Ovary (tissue), 3 donors: Measurements from ENCODE around the gene C4orf33.

ENCODE experiments used
- EP300 ChIP-seq: sonication (generic); formaldehyde crosslinking; IDR thresholded peaks from one replicate; pipeline ENCODE4 v1.6.1; 2017; ENCODE audit warnings: antibody characterized with exemption
- POLR2A ChIP-seq: fragments of 450-650 bp; IDR thresholded peaks from one replicate; pipeline ENCODE4 v1.6.1; 2017; ENCODE audit warnings: antibody characterized with exemption, mild to moderate bottlenecking, moderate library complexity
- TF ChIP-seq, protein P1 (sequence below), 3 donors: fragments of 450-650 bp in 2 of 3; fragments of 200-600 bp in 1 of 3; IDR thresholded peaks; one replicate each; pipeline versions ENCODE4 v1.5.1 to v1.8.0; 2016 to 2022; ENCODE audit warnings: antibody characterized with exemption in 3 of 3, mild to moderate bottlenecking in 1 of 3
- donor health status: DM: no; HTN: no; CAD: no.

DNA sequence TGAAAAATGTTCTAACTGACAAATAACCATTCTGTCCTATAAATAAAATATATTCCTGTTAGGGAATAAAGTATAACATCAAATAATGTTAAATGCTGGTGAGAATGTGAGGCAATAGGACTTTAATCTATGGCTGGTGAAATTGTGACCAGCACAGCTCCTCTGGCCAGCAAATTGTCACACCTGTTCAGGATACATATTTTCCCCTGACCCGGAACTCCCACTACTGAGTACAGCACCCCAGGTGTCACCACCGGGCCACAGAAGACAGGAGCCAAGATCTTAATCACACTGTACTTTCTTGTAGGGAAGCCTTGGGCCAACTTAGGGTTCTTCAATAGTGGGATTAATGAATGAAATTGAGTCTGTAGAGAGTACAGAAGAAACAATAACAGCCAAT is 33.2 kb downstream of the C4orf33 start:
- TF ChIP-seq, protein P1, sequence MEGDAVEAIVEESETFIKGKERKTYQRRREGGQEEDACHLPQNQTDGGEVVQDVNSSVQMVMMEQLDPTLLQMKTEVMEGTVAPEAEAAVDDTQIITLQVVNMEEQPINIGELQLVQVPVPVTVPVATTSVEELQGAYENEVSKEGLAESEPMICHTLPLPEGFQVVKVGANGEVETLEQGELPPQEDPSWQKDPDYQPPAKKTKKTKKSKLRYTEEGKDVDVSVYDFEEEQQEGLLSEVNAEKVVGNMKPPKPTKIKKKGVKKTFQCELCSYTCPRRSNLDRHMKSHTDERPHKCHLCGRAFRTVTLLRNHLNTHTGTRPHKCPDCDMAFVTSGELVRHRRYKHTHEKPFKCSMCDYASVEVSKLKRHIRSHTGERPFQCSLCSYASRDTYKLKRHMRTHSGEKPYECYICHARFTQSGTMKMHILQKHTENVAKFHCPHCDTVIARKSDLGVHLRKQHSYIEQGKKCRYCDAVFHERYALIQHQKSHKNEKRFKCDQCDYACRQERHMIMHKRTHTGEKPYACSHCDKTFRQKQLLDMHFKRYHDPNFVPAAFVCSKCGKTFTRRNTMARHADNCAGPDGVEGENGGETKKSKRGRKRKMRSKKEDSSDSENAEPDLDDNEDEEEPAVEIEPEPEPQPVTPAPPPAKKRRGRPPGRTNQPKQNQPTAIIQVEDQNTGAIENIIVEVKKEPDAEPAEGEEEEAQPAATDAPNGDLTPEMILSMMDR (IDR thresholded peaks at IDR 0.05): no peak
- no peak for TF ChIP-seq EP300
- no peak for TF ChIP-seq POLR2A
